ENCODE measurements around the gene MRPL46.

DNA sequence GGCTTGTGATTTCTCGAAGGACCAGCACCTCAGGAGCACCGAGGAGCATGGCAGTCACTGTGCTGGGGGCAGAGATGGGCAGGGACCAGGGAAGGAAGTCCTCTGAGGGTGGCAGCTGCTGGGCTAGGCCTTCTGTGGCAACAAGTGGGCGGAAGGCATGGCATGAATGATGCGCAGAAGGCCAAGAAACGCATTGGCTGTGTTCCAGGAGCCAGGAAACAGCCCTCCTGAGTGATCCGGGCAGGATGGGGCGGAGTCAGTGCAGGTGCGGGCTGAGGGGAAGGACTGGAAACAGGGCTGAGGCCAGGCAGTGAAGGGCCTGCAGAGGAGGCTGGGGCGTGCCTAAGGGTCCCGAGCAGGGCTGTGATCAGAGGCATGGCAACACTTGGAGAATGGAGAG lies 24.0 kb upstream of the MRPL46 start:
- TF ChIP-seq POLR2AphosphoS5 (IDR thresholded peaks at IDR 0.05; ENCODE audit: low read depth, low read length): no peak
- no peak for TF ChIP-seq POLR2A (IDR thresholded peaks at IDR 0.05; ENCODE audit: low read depth, low read length)
- no peak for TF ChIP-seq TAF1 (IDR thresholded peaks at IDR 0.05; ENCODE audit: borderline replicate concordance, low read depth, low read length)
